ENCODE results near the gene MOAP1.

MOAP1 gene

DNA sequence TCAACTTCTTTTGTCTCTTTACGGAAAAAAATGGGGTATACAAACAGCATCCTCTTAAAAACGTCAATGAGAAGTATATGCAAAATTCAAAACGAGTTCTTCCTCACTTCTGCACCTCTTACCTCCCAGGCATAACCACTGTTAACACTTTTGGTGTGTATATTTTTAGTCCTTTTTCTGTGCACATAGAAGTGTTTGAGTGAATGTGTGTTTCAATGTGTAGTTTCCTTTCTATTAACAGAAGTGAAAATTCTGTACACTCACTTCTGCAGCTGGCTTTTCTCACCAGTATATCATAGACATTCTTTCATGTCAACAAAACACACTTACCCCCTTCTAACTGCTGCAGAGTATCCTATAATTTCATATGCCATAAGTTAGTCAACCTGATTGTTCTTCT lies 27.7 kb upstream of the MOAP1 start:
- Histone ChIP-seq H3K9ac (ENCODE audit: low read length) (no peak overlapping the region), H3K27me3 (replicated peaks; ENCODE audit: control insufficient read depth, insufficient read depth, low read length) (no peaks in the 10 kb centered on the region), H3K36me3 (ENCODE audit: control insufficient read depth, insufficient read depth, low read length, severe bottlenecking) (peaks cover 48% of the 10 kb centered on the region), H3K4me1 (ENCODE audit: control insufficient read depth, insufficient read depth, low read length) (peaks cover 9% of the 10 kb centered on the region), H3K9me3 (ENCODE audit: control insufficient read depth, low read length) (no peaks in the 10 kb centered on the region), H3K4me3 (ENCODE audit: low read length) (no peak overlapping the region)
- DNase-seq (ENCODE audit: low read depth): no peak

DNA sequence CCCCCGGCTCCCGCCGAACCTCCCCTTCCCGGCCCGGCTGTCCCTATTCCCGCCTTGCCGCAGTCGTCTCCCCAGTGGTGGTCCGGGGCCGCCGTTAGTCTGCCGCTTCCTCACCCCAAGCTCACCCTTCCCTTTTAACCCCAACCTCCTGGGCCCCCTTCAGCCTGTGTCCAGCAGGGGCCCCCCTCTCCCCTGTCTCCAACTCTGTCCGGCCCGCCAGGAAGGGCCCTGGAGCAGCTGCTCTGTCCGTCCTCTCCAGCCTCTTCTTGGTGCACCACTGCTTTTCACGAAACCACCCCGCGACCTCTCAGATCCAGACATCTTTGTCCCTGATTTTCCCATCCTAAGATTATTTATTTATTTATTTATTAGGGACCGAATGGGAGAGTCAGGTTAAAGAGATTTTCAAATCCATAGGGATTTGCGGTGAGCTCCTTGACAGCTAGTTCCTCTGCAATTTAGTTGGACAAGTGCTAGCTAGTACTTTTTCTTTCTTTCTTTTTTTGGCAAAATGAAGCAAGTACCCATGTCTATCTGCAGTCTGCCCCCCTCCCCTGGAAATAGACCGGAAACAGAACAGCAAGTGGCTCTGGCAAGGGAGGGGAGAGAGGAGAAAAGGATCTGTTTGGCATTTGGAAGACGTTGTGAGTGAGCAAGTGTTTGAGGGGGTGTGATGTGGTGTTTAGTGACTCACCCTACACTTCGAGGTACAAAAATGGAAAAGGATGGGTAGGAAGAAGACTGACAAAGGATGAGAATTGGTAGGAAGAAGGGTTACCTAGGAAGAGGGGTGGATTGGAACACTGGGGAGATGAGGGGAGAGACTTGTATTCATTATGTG lies 23.0 kb upstream of the MOAP1 start:
- peak overlapping the region; percentile 93 for H3K9ac ChIP-seq (ENCODE audit: low read length)
- peaks cover 15% of the 10 kb centered on the region for H3K4me1 ChIP-seq (ENCODE audit: control insufficient read depth, insufficient read depth, low read length)
- H3K4me3 ChIP-seq (ENCODE audit: low read length): peak overlapping the region; percentile 98
- no peaks in the 10 kb centered on the region for H3K9me3 ChIP-seq (ENCODE audit: control insufficient read depth, low read length)
- no peaks in the 10 kb centered on the region for H3K27me3 ChIP-seq (replicated peaks; ENCODE audit: control insufficient read depth, insufficient read depth, low read length)
- peak; percentile 76 for DNase-seq (ENCODE audit: low read depth)
- H3K36me3 ChIP-seq (ENCODE audit: control insufficient read depth, insufficient read depth, low read length, severe bottlenecking): peaks cover 12% of the 10 kb centered on the region

DNA sequence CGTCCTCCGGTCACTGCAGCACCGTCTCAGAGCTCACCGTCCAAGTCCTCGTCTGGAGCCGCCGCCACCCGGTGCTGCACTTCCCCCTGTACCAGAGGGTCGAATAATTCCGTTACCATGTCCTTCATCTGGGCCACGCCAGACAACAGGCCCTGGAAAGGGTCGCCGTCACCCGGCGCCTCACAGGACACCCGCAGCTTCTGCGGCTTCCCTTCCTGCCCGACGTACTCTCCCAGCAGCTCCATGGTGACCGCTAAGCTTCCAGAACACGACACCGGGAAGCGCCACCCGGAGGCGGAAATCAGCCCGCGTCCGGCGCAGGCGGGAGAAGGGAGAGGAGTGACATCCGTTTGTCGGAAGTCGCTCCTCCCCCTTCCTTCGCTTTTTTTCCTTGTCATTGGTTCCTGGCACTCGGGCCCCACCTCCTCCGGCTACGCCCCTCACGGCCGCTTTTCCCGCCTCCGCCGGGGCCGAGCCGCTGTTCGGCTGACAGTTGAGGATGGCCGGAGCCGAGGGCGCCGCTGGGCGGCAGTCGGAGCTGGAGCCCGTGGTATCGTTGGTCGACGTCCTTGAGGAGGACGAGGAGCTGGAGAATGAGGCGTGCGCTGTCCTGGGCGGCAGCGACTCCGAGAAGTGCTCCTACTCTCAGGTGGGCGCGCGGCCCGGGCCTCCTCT lies 22.2 kb upstream of the MOAP1 start, which contains the start of the genes GON7 and UBR7:
TSS of gene GON7 (minus strand) at position 273 of the 675 bp plus-strand sequence. CDS start at position 245, 28 bp downstream.
TSS of gene UBR7 (plus strand) at position 464 of the 675 bp plus-strand sequence. CDS start at position 500, 36 bp downstream.
- H3K9me3 ChIP-seq (ENCODE audit: control insufficient read depth, low read length): no peaks in the 10 kb centered on the region
- DNase-seq (ENCODE audit: low read depth): peak; percentile 99

DNA sequence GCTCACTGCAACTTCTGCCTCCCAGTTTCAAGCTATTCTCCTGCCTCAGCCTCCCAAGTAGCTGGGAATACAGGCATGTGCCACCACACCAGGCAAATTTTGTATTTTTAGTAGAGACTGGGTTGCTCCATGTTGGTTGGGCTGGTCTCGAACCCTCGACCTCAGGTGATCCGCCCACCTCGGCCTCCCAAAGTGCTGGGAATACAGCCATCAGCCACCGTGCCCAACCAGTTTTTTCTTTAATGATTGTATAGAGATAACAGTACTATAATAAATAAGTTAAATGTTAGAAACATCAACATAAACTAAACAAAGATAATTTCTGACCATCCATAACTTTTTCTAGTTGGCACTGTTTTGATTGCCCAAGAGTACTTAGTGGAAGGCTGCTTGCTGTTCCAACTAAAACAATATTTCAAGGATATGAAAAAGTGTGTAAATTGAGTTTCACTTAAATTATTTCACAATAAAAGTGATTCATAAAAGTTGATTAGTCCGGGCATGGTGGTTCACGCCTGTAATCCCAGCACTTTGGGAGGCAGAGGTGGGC lies 16.5 kb upstream of the MOAP1 start:
- no peaks in the 10 kb centered on the region for H3K9me3 ChIP-seq (ENCODE audit: control insufficient read depth, low read length)
- H3K9ac ChIP-seq (ENCODE audit: low read length): no peak overlapping the region
- peaks cover 6% of the 10 kb centered on the region for H3K4me1 ChIP-seq (ENCODE audit: control insufficient read depth, insufficient read depth, low read length)
- H3K4me3 ChIP-seq (ENCODE audit: low read length): no peak overlapping the region
- DNase-seq (ENCODE audit: low read depth): no peak
- H3K36me3 ChIP-seq (ENCODE audit: control insufficient read depth, insufficient read depth, low read length, severe bottlenecking): no peaks in the 10 kb centered on the region
- H3K27me3 ChIP-seq (replicated peaks; ENCODE audit: control insufficient read depth, insufficient read depth, low read length): no peaks in the 10 kb centered on the region

More for the DNA sequence above, 22.2 kb upstream of the MOAP1 start, which contains the start of the genes GON7 and UBR7:
- Histone ChIP-seq H3K4me1 (ENCODE audit: control insufficient read depth, insufficient read depth, low read length) (peaks cover 15% of the 10 kb centered on the region), H3K36me3 (ENCODE audit: control insufficient read depth, insufficient read depth, low read length, severe bottlenecking) (peaks cover 4% of the 10 kb centered on the region), H3K4me3 (ENCODE audit: low read length) (peak within 1 kb of the TSS; percentile 98), H3K27me3 (replicated peaks; ENCODE audit: control insufficient read depth, insufficient read depth, low read length) (no peaks in the 10 kb centered on the region), H3K9ac (ENCODE audit: low read length) (peak within 1 kb of the TSS; percentile 93)

GRCh38 chr14:93200553-93200952 lies 15.9 kb upstream of the MOAP1 start:
- no peak for DNase-seq (ENCODE audit: low read depth)
- Histone ChIP-seq H3K4me1 (ENCODE audit: control insufficient read depth, insufficient read depth, low read length) (no peaks in the 10 kb centered on the region), H3K9ac (ENCODE audit: low read length) (no peak overlapping the region), H3K27me3 (replicated peaks; ENCODE audit: control insufficient read depth, insufficient read depth, low read length) (no peaks in the 10 kb centered on the region), H3K4me3 (ENCODE audit: low read length) (no peak overlapping the region), H3K9me3 (ENCODE audit: control insufficient read depth, low read length) (no peaks in the 10 kb centered on the region), H3K36me3 (ENCODE audit: control insufficient read depth, insufficient read depth, low read length, severe bottlenecking) (no peaks in the 10 kb centered on the region)

DNA sequence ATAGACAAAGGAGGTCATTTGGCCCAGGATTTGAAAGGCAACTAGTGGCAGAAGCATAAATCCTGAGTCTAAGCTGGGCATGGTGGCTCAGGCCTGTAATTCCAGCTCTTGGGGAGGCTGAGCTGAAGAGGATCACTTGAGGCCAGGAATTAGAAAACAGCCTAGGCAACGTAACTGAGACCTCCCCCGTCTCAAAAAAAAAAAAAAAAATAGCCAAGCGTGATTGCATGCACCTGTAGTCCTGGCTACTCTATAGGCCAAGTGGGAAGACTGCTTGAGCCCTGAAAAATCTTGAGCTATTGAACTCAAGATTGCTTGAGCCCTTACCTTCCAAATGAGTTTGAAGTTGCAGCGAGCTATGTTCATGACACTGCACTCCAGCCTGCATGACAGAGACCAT lies 14.3 kb upstream of the MOAP1 start:
- H3K9ac ChIP-seq (ENCODE audit: low read length): no peak overlapping the region
- DNase-seq (ENCODE audit: low read depth): no peak
- no peaks in the 10 kb centered on the region for H3K4me1 ChIP-seq (ENCODE audit: control insufficient read depth, insufficient read depth, low read length)
- H3K4me3 ChIP-seq (ENCODE audit: low read length): no peak overlapping the region
- H3K36me3 ChIP-seq (ENCODE audit: control insufficient read depth, insufficient read depth, low read length, severe bottlenecking): no peaks in the 10 kb centered on the region
- H3K27me3 ChIP-seq (replicated peaks; ENCODE audit: control insufficient read depth, insufficient read depth, low read length): no peaks in the 10 kb centered on the region
- H3K9me3 ChIP-seq (ENCODE audit: control insufficient read depth, low read length): no peaks in the 10 kb centered on the region

DNA sequence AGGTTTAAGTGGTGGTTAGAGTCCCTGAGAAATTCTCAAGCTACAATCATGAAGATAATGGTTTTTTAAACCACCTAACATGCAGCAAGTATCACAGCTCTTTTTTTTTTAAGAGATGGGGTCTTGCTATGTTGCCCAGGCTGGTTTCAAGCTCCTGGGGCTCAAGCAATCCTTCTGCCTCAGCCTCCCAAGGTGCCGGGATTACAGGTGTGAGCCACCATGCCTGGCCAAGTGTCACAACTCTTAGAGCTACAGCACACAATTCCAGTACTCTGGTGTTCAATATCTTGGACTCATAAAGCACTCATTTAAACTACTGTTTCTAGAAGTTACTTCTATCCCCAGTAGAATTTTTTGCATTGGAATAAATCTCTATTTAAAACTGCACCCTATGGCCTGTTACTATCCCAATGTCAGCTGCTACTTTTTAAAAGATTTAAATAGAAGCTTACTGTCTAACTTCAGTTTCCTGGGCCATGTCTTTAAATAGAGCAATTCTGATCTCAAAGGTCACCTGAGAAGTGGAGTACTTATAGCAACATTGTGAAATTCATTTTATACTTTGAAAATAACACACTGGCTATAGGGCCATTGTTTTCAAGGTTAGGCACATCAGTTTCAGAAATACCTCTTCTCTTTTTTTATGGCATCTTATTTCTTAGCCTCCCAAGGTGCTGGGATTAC lies 10.8 kb upstream of the MOAP1 start:
- H3K4me3 ChIP-seq (ENCODE audit: low read length): no peak overlapping the region
- no peak for DNase-seq (ENCODE audit: low read depth)
- H3K36me3 ChIP-seq (ENCODE audit: control insufficient read depth, insufficient read depth, low read length, severe bottlenecking): no peaks in the 10 kb centered on the region

GRCh38 chr14:93186956-93187355 lies 2.3 kb upstream of the MOAP1 start:
- DNase-seq (ENCODE audit: low read depth): no peak
- no peaks in the 10 kb centered on the region for H3K27me3 ChIP-seq (replicated peaks; ENCODE audit: control insufficient read depth, insufficient read depth, low read length)
- H3K9ac ChIP-seq (ENCODE audit: low read length): no peak overlapping the region
- peaks cover 9% of the 10 kb centered on the region for H3K36me3 ChIP-seq (ENCODE audit: control insufficient read depth, insufficient read depth, low read length, severe bottlenecking)
- H3K9me3 ChIP-seq (ENCODE audit: control insufficient read depth, low read length): no peaks in the 10 kb centered on the region
- no peak overlapping the region for H3K4me3 ChIP-seq (ENCODE audit: low read length)
- peaks cover 14% of the 10 kb centered on the region for H3K4me1 ChIP-seq (ENCODE audit: control insufficient read depth, insufficient read depth, low read length)

More for the DNA sequence above, 10.8 kb upstream of the MOAP1 start:
- H3K9ac ChIP-seq (ENCODE audit: low read length): no peak overlapping the region
- no peaks in the 10 kb centered on the region for H3K9me3 ChIP-seq (ENCODE audit: control insufficient read depth, low read length)
- H3K4me1 ChIP-seq (ENCODE audit: control insufficient read depth, insufficient read depth, low read length): no peaks in the 10 kb centered on the region
- no peaks in the 10 kb centered on the region for H3K27me3 ChIP-seq (replicated peaks; ENCODE audit: control insufficient read depth, insufficient read depth, low read length)

GRCh38 chr14:93186466-93186865 lies 1.8 kb upstream of the MOAP1 start:
- Histone ChIP-seq H3K9ac (ENCODE audit: low read length) (no peak overlapping the region), H3K4me3 (ENCODE audit: low read length) (no peak overlapping the region), H3K36me3 (ENCODE audit: control insufficient read depth, insufficient read depth, low read length, severe bottlenecking) (peaks cover 12% of the 10 kb centered on the region)

GRCh38 chr14:93185349-93185720 lies 638 bp upstream of the MOAP1 start:
- H3K36me3 ChIP-seq (ENCODE audit: control insufficient read depth, insufficient read depth, low read length, severe bottlenecking): peaks cover 12% of the 10 kb centered on the region
- peaks cover 14% of the 10 kb centered on the region for H3K4me1 ChIP-seq (ENCODE audit: control insufficient read depth, insufficient read depth, low read length)
- no peaks in the 10 kb centered on the region for H3K9me3 ChIP-seq (ENCODE audit: control insufficient read depth, low read length)
- H3K4me3 ChIP-seq (ENCODE audit: low read length): peak overlapping the region; percentile 99
- no peak for DNase-seq (ENCODE audit: low read depth)
- no peaks in the 10 kb centered on the region for H3K27me3 ChIP-seq (replicated peaks; ENCODE audit: control insufficient read depth, insufficient read depth, low read length)
- H3K9ac ChIP-seq (ENCODE audit: low read length): peak overlapping the region; percentile 92

More at GRCh38 chr14:93186466-93186865, 1.8 kb upstream of the MOAP1 start:
- peaks cover 14% of the 10 kb centered on the region for H3K4me1 ChIP-seq (ENCODE audit: control insufficient read depth, insufficient read depth, low read length)
- DNase-seq (ENCODE audit: low read depth): no peak
- no peaks in the 10 kb centered on the region for H3K27me3 ChIP-seq (replicated peaks; ENCODE audit: control insufficient read depth, insufficient read depth, low read length)
- H3K9me3 ChIP-seq (ENCODE audit: control insufficient read depth, low read length): no peaks in the 10 kb centered on the region

Data from adipocyte (in vitro differentiated cells).